Keratinocyte (primary cell): ENCODE results near the gene PACSIN2. TPM values are rescaled to one million over a fixed set of nuclear protein-coding genes. Genes with fewer than 3 reads are reported as not detected.

Experiments used
- DNase-seq: peaks from one replicate; pipeline ENCODE4 v3.0.0-alpha.2; 2011; ENCODE audit warnings: low read depth, missing footprints, low spot score
- FAIRE-seq: peaks from 2 replicates; lab custom pipeline; 2011; peaks lifted over from hg19 to GRCh38; lab: Jason Lieb, UNC
- H2AFZ ChIP-seq: 2 replicates; pipeline ENCODE4 v1.6.0; 2012; ENCODE audit warnings: low read length, control low read depth, inconsistent platforms; ENCODE audit not compliant: control insufficient read depth
- H3K27ac ChIP-seq: 2 replicates; pipeline ENCODE4 v1.5.1; 2011; ENCODE audit warnings: low read length; ENCODE audit not compliant: control insufficient read depth, insufficient read depth
- H3K27me3 ChIP-seq: 3 replicates; pipeline ENCODE4 v1.6.0; 2011; ENCODE audit warnings: low read length; ENCODE audit not compliant: control insufficient read depth, insufficient read depth; ENCODE audit errors: extremely low read depth
- H3K36me3 ChIP-seq, 2 experiments: 2 replicates in 1 of 2; 3 replicates in 1 of 2; pipeline ENCODE4 v1.5.1; 2011; ENCODE audit warnings: low read length in 2 of 2, mild to moderate bottlenecking in 1 of 2; ENCODE audit not compliant: control insufficient read depth in 2 of 2, insufficient read depth in 2 of 2; ENCODE audit errors: extremely low read depth in 1 of 2
- H3K4me1 ChIP-seq: 3 replicates; pipeline ENCODE4 v1.5.1; 2011; ENCODE audit warnings: low read length; ENCODE audit not compliant: control insufficient read depth, insufficient read depth; ENCODE audit errors: extremely low read depth
- H3K4me2 ChIP-seq: 3 replicates; pipeline ENCODE4 v1.6.0; 2011; ENCODE audit warnings: low read depth, low read length; ENCODE audit not compliant: control insufficient read depth, insufficient read depth; ENCODE audit errors: extremely low read depth
- H3K4me3 ChIP-seq, 3 experiments: fragments of 200-600 bp in 1 of 3; sonication (generic) in 1 of 3; 2 replicates in 2 of 3; 3 replicates in 1 of 3; pipeline ENCODE4 v1.5.1; 2011 to 2016; ENCODE audit warnings: low read length in 3 of 3, mild to moderate bottlenecking in 3 of 3, control low read depth in 2 of 3, inconsistent platforms in 1 of 3, low read depth in 1 of 3, mixed read lengths in 1 of 3, mixed run types in 1 of 3, moderate library complexity in 1 of 3; ENCODE audit not compliant: control insufficient read depth in 2 of 3, insufficient read depth in 2 of 3; ENCODE audit errors: extremely low read depth in 1 of 3
- H3K79me2 ChIP-seq: 2 replicates; pipeline ENCODE4 v1.6.0; 2012; ENCODE audit warnings: low read length; ENCODE audit not compliant: control insufficient read depth, insufficient read depth
- H3K9ac ChIP-seq: 3 replicates; pipeline ENCODE4 v1.6.0; 2011; ENCODE audit warnings: low read length; ENCODE audit not compliant: control insufficient read depth, insufficient read depth; ENCODE audit errors: extremely low read depth
- H3K9me1 ChIP-seq: 3 replicates; pipeline ENCODE4 v1.6.0; 2011; ENCODE audit warnings: low read length; ENCODE audit not compliant: control insufficient read depth, insufficient read depth; ENCODE audit errors: extremely low read depth
- H3K9me3 ChIP-seq: 2 replicates; pipeline ENCODE4 v1.5.1; 2012; ENCODE audit warnings: low read depth, low read length; ENCODE audit not compliant: control insufficient read depth
- H4K20me1 ChIP-seq: 3 replicates; pipeline ENCODE4 v1.6.0; 2011; ENCODE audit warnings: low read length; ENCODE audit not compliant: control insufficient read depth, insufficient read depth; ENCODE audit errors: extremely low read depth
- CTCF ChIP-seq, 3 experiments: IDR thresholded peaks in 1 of 3; conservative IDR thresholded peaks in 1 of 3; optimal IDR thresholded peaks in 1 of 3; 2 replicates in 2 of 3; 3 replicates in 1 of 3; pipeline versions ENCODE3 to v1.5.1; 2011; ENCODE audit warnings: low read length in 3 of 3, mild to moderate bottlenecking in 3 of 3, moderate library complexity in 2 of 3, control low read depth in 1 of 3, inconsistent platforms in 1 of 3; ENCODE audit not compliant: insufficient read depth in 2 of 3; ENCODE audit errors: extremely low read depth in 1 of 3
- EZH2 ChIP-seq: IDR thresholded peaks from one replicate; pipeline ENCODE4 v1.6.1; 2012; ENCODE audit warnings: inconsistent platforms, mild to moderate bottlenecking, low read length, moderate library complexity
- dilution Hi-C: fragments of 300-500 bp; cut with MboI; formaldehyde crosslinking; loops from one replicate; pipeline ENCODE4 v1.7.0; 2020; ENCODE audit warnings: low sequenced_read_pairs; ENCODE audit not compliant: extremely low pct_ligation_motif_present
- polyA plus RNA-seq, 5 experiments: library from polyadenylated mRNA; depleted of rRNA in 3 of 5; stranded (reverse) in 3 of 5; stranded (forward) in 1 of 5; unstranded in 1 of 5; fragments of >200 nt; gene quantifications; 1 replicate in 1 of 5; 2 replicates in 3 of 5; 3 replicates in 1 of 5; pipeline versions ENCODE4 v1.2.1 to v1.2.3, GENCODE V29; 2011 to 2012; ENCODE audit warnings: missing spikeins in 2 of 5, low read depth in 1 of 5, low replicate concordance in 1 of 5

PACSIN2 gene
- polyA plus RNA-seq, 1 donor (not counting 4 experiments of a cell fraction or from before 2014, with no cell fraction given) = 55.5 TPM

- dilution Hi-C loops = no loop called here
- no peaks in the 10 kb centered on the region for H3K4me1 ChIP-seq
- no peaks in the 10 kb centered on the region for H3K9me3 ChIP-seq
- no peaks in the 10 kb centered on the region for H3K9me1 ChIP-seq
- H3K9ac ChIP-seq = no peak overlapping the region
- no peaks in the 10 kb centered on the region for H4K20me1 ChIP-seq
- H3K79me2 ChIP-seq = peaks cover 3% of the 10 kb centered on the region
- FAIRE-seq (no peak), DNase-seq (no peak)
- H3K27me3 ChIP-seq = no peaks in the 10 kb centered on the region
- no peak overlapping the region for H3K4me2 ChIP-seq
- no peak overlapping the region for H3K4me3 ChIP-seq
- TF ChIP-seq CTCF (optimal IDR thresholded peaks at IDR 0.05 in 1 of 3, IDR thresholded peaks at IDR 0.05 in 1 of 3, conservative IDR thresholded peaks at IDR 0.05 in 1 of 3; ENCODE audit: extremely low read depth in 1 of 3, insufficient read depth in 2 of 3, low read length in 3 of 3) (no peak), EZH2 (no peak)
- no peak overlapping the region for H2AFZ ChIP-seq
- H3K27ac ChIP-seq = no peak overlapping the region
- H3K36me3 ChIP-seq = peaks cover 7 to 23% of the 10 kb centered on the region in 2 experiments
Measured at GRCh38 chr22:42892571-42893316, 122.2 kb downstream of the PACSIN2 start.

GRCh38 chr22:42892156-42892555 is 122.8 kb downstream of the PACSIN2 start:
- no peak for DNase-seq

More at GRCh38 chr22:42892156-42892555, 122.8 kb downstream of the PACSIN2 start:
- Histone ChIP-seq H2AFZ (no peak overlapping the region), H3K27ac (no peak overlapping the region), H3K27me3 (no peaks in the 10 kb centered on the region), H3K4me1 (no peaks in the 10 kb centered on the region), H3K36me3 (peaks cover 12 to 25% of the 10 kb centered on the region in 2 experiments), H3K4me2 (no peak overlapping the region), H4K20me1 (no peaks in the 10 kb centered on the region), H3K9ac (no peak overlapping the region), H3K79me2 (peaks cover 2% of the 10 kb centered on the region), H3K9me1 (no peaks in the 10 kb centered on the region), H3K4me3 (no peak overlapping the region), H3K9me3 (no peaks in the 10 kb centered on the region)
- FAIRE-seq = no peak
- dilution Hi-C loops = no loop called here
- TF ChIP-seq EZH2 = no peak
- TF ChIP-seq CTCF (optimal IDR thresholded peaks at IDR 0.05 in 1 of 3, IDR thresholded peaks at IDR 0.05 in 1 of 3, conservative IDR thresholded peaks at IDR 0.05 in 1 of 3; ENCODE audit: extremely low read depth in 1 of 3, insufficient read depth in 2 of 3, low read length in 3 of 3) = no peak
